H1 (cell line): ENCODE data around the gene SPATS2. TPM values are rescaled to one million over a fixed set of nuclear protein-coding genes. Genes with fewer than 3 reads are reported as not detected.
A peak's percentile ranks its signal among the peaks of the same experiment; 100 is the strongest.

Source experiments
- FOSL1 ChIP-seq: IDR thresholded peaks from 2 replicates; pipeline ENCODE4 v1.6.1; 2011; ENCODE audit warnings: mild to moderate bottlenecking, low read depth, low read length, moderate library complexity; ENCODE audit not compliant: insufficient read depth
- RAD21 ChIP-seq, 2 experiments: IDR thresholded peaks in 1 of 2; conservative IDR thresholded peaks in 1 of 2; 2 replicates each; pipeline ENCODE4 v1.6.1; 2011; ENCODE audit warnings: low read depth in 2 of 2, low read length in 2 of 2, improper control_type of control experiment in 1 of 2, inconsistent platforms in 1 of 2, mild to moderate bottlenecking in 1 of 2, moderate library complexity in 1 of 2
- TAF7 ChIP-seq: optimal IDR thresholded peaks from 2 replicates; pipeline ENCODE3; 2011; ENCODE audit warnings: low read depth, mild to moderate bottlenecking, inconsistent platforms, low read length, moderate library complexity, borderline replicate concordance
- polyA plus RNA-seq, 7 experiments: library from polyadenylated mRNA; depleted of rRNA in 3 of 7; stranded (reverse) in 5 of 7; unstranded in 2 of 7; fragments of >200 nt in 5 of 7; fragments of 200-250 nt in 2 of 7; gene quantifications; 1 replicate in 5 of 7; 2 replicates in 1 of 7; 4 replicates in 1 of 7; pipeline versions ENCODE4 v1.2.1 to v1.2.3, GENCODE V29; 2011 to 2013; ENCODE audit warnings: missing spikeins in 2 of 7, mixed read lengths in 2 of 7
- total RNA-seq: library from RNA; stranded (reverse); fragmentation: NEBNext Ultra II Directional; extraction: Animal tissue kit (Norgen Biotek cat#: 25700); gene quantifications from 2 replicates; pipeline ENCODE4 v1.2.1, GENCODE V29; 2021

Gene SPATS2
- total and polyA plus RNA-seq, 2 of the 8 experiments (the other 6 are each of a cell fraction or from before 2014, with no cell fraction given) = 19.2 to 24.5 TPM

DNA sequence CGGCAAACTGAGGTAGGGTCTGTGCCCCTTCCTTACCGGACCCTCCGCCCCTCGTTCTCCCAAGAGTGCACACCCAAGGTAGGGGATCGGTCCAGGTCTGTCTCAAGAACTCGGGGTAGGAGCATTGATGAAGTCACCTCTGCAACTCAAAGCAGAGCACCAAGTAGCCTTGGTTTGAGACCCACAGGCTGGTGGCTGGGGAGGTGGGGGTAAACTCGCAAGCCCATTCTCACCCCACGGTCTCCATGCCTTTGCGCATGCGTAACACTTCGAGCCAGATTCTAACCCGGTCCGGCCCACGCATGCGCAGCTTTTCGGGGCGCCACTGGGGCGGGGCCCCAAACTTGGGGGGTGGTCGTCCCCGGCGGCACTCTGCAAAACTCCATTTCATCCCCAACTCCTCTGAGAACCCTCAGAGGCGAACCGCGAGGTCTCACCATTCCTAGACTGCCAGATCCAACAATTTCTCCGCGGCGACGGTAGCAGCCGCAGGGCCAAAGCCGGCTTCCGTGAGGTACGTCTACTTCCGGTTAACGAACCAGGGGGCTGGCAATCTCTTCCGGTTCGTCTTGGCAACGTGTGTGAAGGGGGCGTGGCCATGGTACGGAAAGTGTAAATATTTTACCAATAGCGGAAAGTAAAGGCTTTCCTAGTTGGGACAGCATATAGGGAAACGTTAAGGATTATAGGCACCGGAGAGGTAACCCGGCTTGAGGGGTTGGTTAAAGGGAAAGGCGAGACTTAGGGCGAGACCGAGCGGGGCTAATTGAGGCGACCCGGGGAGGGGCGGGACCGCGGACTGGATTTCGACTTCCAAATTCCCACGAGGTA, 200.6 kb downstream of the SPATS2 start, which contains the start of gene MCRS1 (continued):
- TF ChIP-seq RAD21 (IDR thresholded peaks at IDR 0.05 in 1 of 2, conservative IDR thresholded peaks at IDR 0.05 in 1 of 2; ENCODE audit: low read depth in 2 of 2, low read length in 2 of 2) = no peak
- peak; percentile 59 for TF ChIP-seq TAF7
- TF ChIP-seq FOSL1 = no peak
